ENCODE measurements around the gene MPZL3.

Gene MPZL3

GRCh38 chr11:118264569-118265465 lies 12.7 kb upstream of the MPZL3 start:
- DNase-seq (ENCODE audit: low read depth in 3 of 3, low spot score in 1 of 3) = no peak

- no peak for DNase-seq (ENCODE audit: low read depth in 3 of 3, low spot score in 1 of 3)
Observed at GRCh38 chr11:118263695-118264568, 11.8 kb upstream of the MPZL3 start, which contains the start of gene MPZL2. MPZL2 (minus strand) TSS chr11:118264297; CDS start chr11:118264153, 144 bp downstream.

- no peak for DNase-seq (ENCODE audit: low read depth in 3 of 3, low spot score in 1 of 3)
Observed at GRCh38 chr11:118263112-118263511, 10.9 kb upstream of the MPZL3 start.

- DNase-seq (ENCODE audit: low read depth in 3 of 3, low spot score in 1 of 3) = no peak
Observed at GRCh38 chr11:118260353-118260752, 8.2 kb upstream of the MPZL3 start.

GRCh38 chr11:118259138-118259537 lies 7.0 kb upstream of the MPZL3 start:
- no peak for DNase-seq (ENCODE audit: low read depth in 3 of 3, low spot score in 1 of 3)

- DNase-seq (ENCODE audit: low read depth in 3 of 3, low spot score in 1 of 3) = no peak
Observed at GRCh38 chr11:118258410-118258809, 6.2 kb upstream of the MPZL3 start.

GRCh38 chr11:118252688-118253087 lies 523 bp upstream of the MPZL3 start:
- DNase-seq (ENCODE audit: low read depth in 3 of 3, low spot score in 1 of 3) = no peak

- DNase-seq (ENCODE audit: low read depth in 3 of 3, low spot score in 1 of 3) = no peak
Observed at GRCh38 chr11:118247041-118247440, 5.1 kb downstream of the MPZL3 start.

GRCh38 chr11:118245936-118246562 lies 6.1 kb downstream of the MPZL3 start:
- no peak for DNase-seq (ENCODE audit: low read depth in 3 of 3, low spot score in 1 of 3)

- no peak for DNase-seq (ENCODE audit: low read depth in 3 of 3, low spot score in 1 of 3)
Observed at GRCh38 chr11:118243993-118244762, 8.0 kb downstream of the MPZL3 start.

GRCh38 chr11:118243161-118243560 lies 9.0 kb downstream of the MPZL3 start:
- no peak for DNase-seq (ENCODE audit: low read depth in 3 of 3, low spot score in 1 of 3)

- no peak for DNase-seq (ENCODE audit: low read depth in 3 of 3, low spot score in 1 of 3)
Observed at GRCh38 chr11:118241764-118242098, 10.4 kb downstream of the MPZL3 start.

GRCh38 chr11:118240999-118241763 lies 11.0 kb downstream of the MPZL3 start:
- DNase-seq (ENCODE audit: low read depth in 3 of 3, low spot score in 1 of 3) = peak in 1 of 3 donors; percentile 63

- DNase-seq (ENCODE audit: low read depth in 3 of 3, low spot score in 1 of 3) = no peak
Observed at GRCh38 chr11:118239509-118240205, 12.5 kb downstream of the MPZL3 start.

- DNase-seq (ENCODE audit: low read depth in 3 of 3, low spot score in 1 of 3) = no peak
Observed at GRCh38 chr11:118238929-118239328, 13.2 kb downstream of the MPZL3 start.

- DNase-seq (ENCODE audit: low read depth in 3 of 3, low spot score in 1 of 3) = no peak
Observed at GRCh38 chr11:118238421-118238820, 13.7 kb downstream of the MPZL3 start.

- no peak for DNase-seq (ENCODE audit: low read depth in 3 of 3, low spot score in 1 of 3)
Observed at GRCh38 chr11:118236170-118236569, 16.0 kb downstream of the MPZL3 start.

- DNase-seq (ENCODE audit: low read depth in 3 of 3, low spot score in 1 of 3) = no peak
Observed at GRCh38 chr11:118234833-118235232, 17.3 kb downstream of the MPZL3 start.

GRCh38 chr11:118233850-118234249 lies 18.3 kb downstream of the MPZL3 start:
- DNase-seq (ENCODE audit: low read depth in 3 of 3, low spot score in 1 of 3) = no peak
